Upper lobe of left lung (tissue), 6 donors: Measurements from ENCODE around the gene ATP6V1D. TPM values are rescaled to one million over a fixed set of nuclear protein-coding genes. Genes with fewer than 3 reads are reported as not detected.
"Not testable (repeated sequence)": the region's sequence is repeated elsewhere in the genome, so short reads cannot be mapped to it uniquely, and the experiment has no call there.

Experiments
- ATAC-seq, 2 donors: fragments of 200-7000 bp; cut with Tn5 transposase; one replicate each; pipeline ENCODE4 v1.9.1; 2022; ENCODE audit warnings: mild to moderate bottlenecking in 2 of 2, moderate library complexity in 2 of 2; ENCODE audit not compliant: low FRiP score in 2 of 2
- DNase-seq, 2 donors: peaks; one replicate each; pipeline ENCODE4 v3.0.0-alpha.2; 2019 to 2020
- H3K27ac ChIP-seq, 4 donors: fragments of 200-600 bp; sonication (generic); one replicate each; pipeline ENCODE4 v1.5.1; 2016 to 2019
- H3K27me3 ChIP-seq, 4 donors: fragments of 200-600 bp; sonication (generic); one replicate each; pipeline ENCODE4 v1.5.1; 2017 to 2019
- H3K36me3 ChIP-seq, 4 donors: fragments of 200-600 bp; sonication (generic); one replicate each; pipeline ENCODE4 v1.5.1; 2016 to 2019
- H3K4me1 ChIP-seq, 4 donors: fragments of 200-600 bp; sonication (generic); one replicate each; pipeline ENCODE4 v1.5.1; 2018 to 2019
- H3K4me3 ChIP-seq, 4 donors: fragments of 200-600 bp; sonication (generic); one replicate each; pipeline ENCODE4 v1.5.1; 2017 to 2019; ENCODE audit warnings: mild to moderate bottlenecking in 2 of 4, moderate library complexity in 1 of 4
- H3K9me3 ChIP-seq, 4 donors: fragments of 200-600 bp; sonication (generic); one replicate each; pipeline ENCODE4 v1.5.1; 2018 to 2019
- CTCF ChIP-seq, 6 experiments: fragments of 450-650 bp in 4 of 6; fragments of 200-600 bp in 2 of 6; sonication (generic) in 2 of 6; IDR thresholded peaks; one replicate each; pipeline ENCODE4 v1.5.1; 2016 to 2019; ENCODE audit warnings: antibody characterized with exemption in 6 of 6
- EP300 ChIP-seq, 4 donors: sonication (generic); formaldehyde crosslinking; IDR thresholded peaks; one replicate each; pipeline ENCODE4 v1.5.1; 2017; ENCODE audit warnings: antibody characterized with exemption in 4 of 4, control low read depth in 2 of 4
- POLR2A ChIP-seq, 4 donors: fragments of 450-650 bp; IDR thresholded peaks; one replicate each; pipeline ENCODE4 v1.5.1; 2016 to 2017; ENCODE audit warnings: antibody characterized with exemption in 4 of 4, mild to moderate bottlenecking in 2 of 4
- POLR2AphosphoS5 ChIP-seq, 2 donors: sonication (generic); formaldehyde crosslinking; IDR thresholded peaks; one replicate each; pipeline ENCODE4 v1.5.1; 2017; ENCODE audit warnings: antibody characterized with exemption in 2 of 2
- WGBS, 2 donors: methylation state at CpG; one replicate each; pipeline ENCODE4 v1.1.5; 2017 to 2018; 5-methylcytosine and 5-hydroxymethylcytosine counted together
- total RNA-seq, 6 donors: library from RNA; depleted of rRNA in 4 of 6; stranded (reverse); fragments of >200 nt in 4 of 6; gene quantifications; one replicate each; pipeline versions ENCODE4 v1.1.0 to v1.2.1, GENCODE V29; 2016 to 2021
- donor health status: DM: no; HTN: no; CAD: no; lungs with moderate emphysema.
- donor health status: DM: no; HTN: yes; CAD: no; lungs with severe emphysema.

The ATP6V1D gene
- total RNA-seq, 6 donors from 2014 or later, result 57.6 to 145 (median 79.7) TPM

- no peak overlapping the region for H3K4me3 ChIP-seq
- no peaks in the 10 kb centered on the region for H3K27me3 ChIP-seq
- no peaks in the 10 kb centered on the region for H3K4me1 ChIP-seq
- no peak for DNase-seq
- no peak for ATAC-seq
- H3K36me3 ChIP-seq, result peaks cover 47 to 94% (median 71%) of the 10 kb centered on the region in 4 donors
- no peak for TF ChIP-seq EP300 (IDR thresholded peaks at IDR 0.05)
- TF ChIP-seq CTCF (IDR thresholded peaks at IDR 0.05), result no peak
- no peak for TF ChIP-seq POLR2A (IDR thresholded peaks at IDR 0.05)
- TF ChIP-seq POLR2AphosphoS5 (IDR thresholded peaks at IDR 0.05), result no peak
- H3K27ac ChIP-seq, result no peak overlapping the region
- H3K9me3 ChIP-seq, result no peaks in the 10 kb centered on the region
Measured at GRCh38 chr14:67345583-67345982, 14.0 kb downstream of the ATP6V1D start.

GRCh38 chr14:67343601-67344230 lies 15.9 kb downstream of the ATP6V1D start:
- H3K4me1 ChIP-seq, result no peaks in the 10 kb centered on the region
- no peaks in the 10 kb centered on the region for H3K27me3 ChIP-seq
- ATAC-seq (no peak), DNase-seq (no peak)
- H3K36me3 ChIP-seq, result peaks cover 40 to 94% (median 71%) of the 10 kb centered on the region in 4 donors
- TF ChIP-seq CTCF (IDR thresholded peaks at IDR 0.05) (no peak), POLR2A (IDR thresholded peaks at IDR 0.05) (no peak), POLR2AphosphoS5 (IDR thresholded peaks at IDR 0.05) (no peak), EP300 (IDR thresholded peaks at IDR 0.05) (no peak)
- 90 to 95% methylated on average over 4 of the region's 4 CpGs for WGBS, 2 donors
- H3K4me3 ChIP-seq, result no peak overlapping the region
- H3K27ac ChIP-seq, result no peak overlapping the region
- no peaks in the 10 kb centered on the region for H3K9me3 ChIP-seq

GRCh38 chr14:67341231-67341630 lies 18.4 kb downstream of the ATP6V1D start:
- not testable (repeated sequence) for H3K4me1 ChIP-seq, ATAC-seq, H3K4me3 ChIP-seq, H3K27me3 ChIP-seq, H3K27ac ChIP-seq, H3K9me3 ChIP-seq
- peak in 1 of 2 donors; percentile 70 for DNase-seq
- 98 to 100% methylated on average over 1 to 9 of the region's 31 CpGs for whole genome bisulfite sequencing, 2 donors
- peaks cover 45 to 94% (median 70%) of the 10 kb centered on the region in 4 donors for H3K36me3 ChIP-seq

GRCh38 chr14:67335781-67336180 lies 23.8 kb downstream of the ATP6V1D start:
- Histone ChIP-seq H3K9me3 (no peaks in the 10 kb centered on the region), H3K36me3 (peaks cover 42 to 98% (median 65%) of the 10 kb centered on the region in 4 donors), H3K27me3 (no peaks in the 10 kb centered on the region), H3K4me1 (no peaks in the 10 kb centered on the region), H3K27ac (no peak overlapping the region), H3K4me3 (no peak overlapping the region)
- WGBS, 2 donors, result 92% methylated on average over 2 of the region's 2 CpGs
- TF ChIP-seq CTCF (IDR thresholded peaks at IDR 0.05), result peak in 2 of 6 experiments; percentile 10 to 13
- no peak for TF ChIP-seq POLR2A (IDR thresholded peaks at IDR 0.05)
- no peak for TF ChIP-seq POLR2AphosphoS5 (IDR thresholded peaks at IDR 0.05)
- DNase-seq, result no peak
- no peak for ATAC-seq

- Histone ChIP-seq H3K27ac (no peak overlapping the region), H3K4me3 (no peak overlapping the region), H3K9me3 (no peaks in the 10 kb centered on the region), H3K36me3 (peaks cover 27 to 82% (median 44%) of the 10 kb centered on the region in 4 donors), H3K27me3 (no peaks in the 10 kb centered on the region), H3K4me1 (no peaks in the 10 kb centered on the region)
- DNase-seq, result no peak
- ATAC-seq, result no peak
- 91 to 98% methylated on average over 5 of the region's 5 CpGs for WGBS, 2 donors
- TF ChIP-seq CTCF (IDR thresholded peaks at IDR 0.05) (no peak), POLR2A (IDR thresholded peaks at IDR 0.05) (no peak), POLR2AphosphoS5 (IDR thresholded peaks at IDR 0.05) (no peak), EP300 (IDR thresholded peaks at IDR 0.05) (no peak)
Measured at GRCh38 chr14:67332468-67332867, 27.1 kb downstream of the ATP6V1D start.
